ENCODE data around the gene FGFRL1.

Gene FGFRL1

GRCh38 chr4:1011022-1011665 is at the start of gene FGFRL1:
Gene FGFRL1 (plus strand): TSS chr4:1011626. CDS start chr4:1012486, 860 bp downstream.
- Histone ChIP-seq H3K36me3 (ENCODE audit: insufficient read depth, low read length) (no peaks in the 10 kb centered on the region), H3K4me1 (ENCODE audit: insufficient read depth, low read length) (no peaks in the 10 kb centered on the region), H3K79me2 (ENCODE audit: insufficient read depth, low read length) (no peaks in the 10 kb centered on the region), H4K20me1 (ENCODE audit: insufficient read depth, low read length) (peaks cover 3% of the 10 kb centered on the region; the same call in 1 of the 2 replicates), H3K27me3 (ENCODE audit: insufficient read depth, low read length, poor library complexity) (no peaks in the 10 kb centered on the region), H3K4me3 (ENCODE audit: low read depth in 1 of 2, low read length in 2 of 2) (no peak within 1 kb of the TSS), H3K9me3 (ENCODE audit: insufficient read depth, low read length, severe bottlenecking) (no peaks in the 10 kb centered on the region), H3K27ac (ENCODE audit: low read length) (no peak within 1 kb of the TSS), H2AFZ (ENCODE audit: low read depth, low read length) (no peak within 1 kb of the TSS), H3K4me2 (ENCODE audit: insufficient read depth, low read length) (no peak within 1 kb of the TSS), H3K9ac (ENCODE audit: low read depth, low read length) (no peak within 1 kb of the TSS)
- no peak for TF ChIP-seq EZH2 (IDR thresholded peaks at IDR 0.05; ENCODE audit: borderline replicate concordance, low read depth, low read length, severe bottlenecking)
- no peak for TF ChIP-seq CTCF (IDR thresholded peaks at IDR 0.05; ENCODE audit: borderline replicate concordance, extremely low read depth, low read length, poor library complexity, severe bottlenecking)
- DNase-seq (no peak), ATAC-seq (ENCODE audit: insufficient read depth, low read depth) (no peak)

GRCh38 chr4:962231-963208 is 48.9 kb upstream of the FGFRL1 start:
- Histone ChIP-seq H3K36me3 (ENCODE audit: insufficient read depth, low read length) (peaks cover 87% of the 10 kb centered on the region), H3K9me3 (ENCODE audit: insufficient read depth, low read length, severe bottlenecking) (no peaks in the 10 kb centered on the region), H3K27me3 (ENCODE audit: insufficient read depth, low read length, poor library complexity) (no peaks in the 10 kb centered on the region), H3K4me1 (ENCODE audit: insufficient read depth, low read length) (no peaks in the 10 kb centered on the region), H4K20me1 (ENCODE audit: insufficient read depth, low read length) (peaks cover 13% of the 10 kb centered on the region), H3K27ac (ENCODE audit: low read length) (no peak overlapping the region), H3K4me3 (ENCODE audit: low read depth in 1 of 2, low read length in 2 of 2) (no peak overlapping the region), H2AFZ (ENCODE audit: low read depth, low read length) (no peak overlapping the region), H3K79me2 (ENCODE audit: insufficient read depth, low read length) (no peaks in the 10 kb centered on the region), H3K9ac (ENCODE audit: low read depth, low read length) (no peak overlapping the region), H3K4me2 (ENCODE audit: insufficient read depth, low read length) (no peak overlapping the region)
- TF ChIP-seq CTCF (IDR thresholded peaks at IDR 0.05; ENCODE audit: borderline replicate concordance, extremely low read depth, low read length, poor library complexity, severe bottlenecking), result no peak
- no peak for TF ChIP-seq EZH2 (IDR thresholded peaks at IDR 0.05; ENCODE audit: borderline replicate concordance, low read depth, low read length, severe bottlenecking)
- DNase-seq (no peak), ATAC-seq (ENCODE audit: insufficient read depth, low read depth) (no peak)

GRCh38 chr4:963276-964225 is 47.9 kb upstream of the FGFRL1 start:
- no peak overlapping the region for H3K4me3 ChIP-seq (ENCODE audit: low read depth in 1 of 2, low read length in 2 of 2)
- H3K4me1 ChIP-seq (ENCODE audit: insufficient read depth, low read length), result no peaks in the 10 kb centered on the region
- no peak overlapping the region for H2AFZ ChIP-seq (ENCODE audit: low read depth, low read length)
- DNase-seq (no peak), ATAC-seq (ENCODE audit: insufficient read depth, low read depth) (no peak)
- peaks cover 77% of the 10 kb centered on the region for H3K36me3 ChIP-seq (ENCODE audit: insufficient read depth, low read length)
- H3K79me2 ChIP-seq (ENCODE audit: insufficient read depth, low read length), result no peaks in the 10 kb centered on the region
- no peak overlapping the region for H3K9ac ChIP-seq (ENCODE audit: low read depth, low read length)
- H3K4me2 ChIP-seq (ENCODE audit: insufficient read depth, low read length), result no peak overlapping the region
- no peaks in the 10 kb centered on the region for H3K9me3 ChIP-seq (ENCODE audit: insufficient read depth, low read length, severe bottlenecking)
- no peak overlapping the region for H3K27ac ChIP-seq (ENCODE audit: low read length)
- no peak for TF ChIP-seq CTCF (IDR thresholded peaks at IDR 0.05; ENCODE audit: borderline replicate concordance, extremely low read depth, low read length, poor library complexity, severe bottlenecking)
- no peak for TF ChIP-seq EZH2 (IDR thresholded peaks at IDR 0.05; ENCODE audit: borderline replicate concordance, low read depth, low read length, severe bottlenecking)
- no peaks in the 10 kb centered on the region for H3K27me3 ChIP-seq (ENCODE audit: insufficient read depth, low read length, poor library complexity)
- peaks cover 13% of the 10 kb centered on the region for H4K20me1 ChIP-seq (ENCODE audit: insufficient read depth, low read length)

All from DND-41 (cell line).